Measurements from ENCODE around the gene LDLRAD4.

GRCh38 chr18:13505780-13506345, 287.3 kb downstream of the LDLRAD4 start:
- TF ChIP-seq CTCF (IDR thresholded peaks at IDR 0.05; ENCODE audit: insufficient read depth, low read length) (no peak), POLR2AphosphoS5 (IDR thresholded peaks at IDR 0.05; ENCODE audit: low read depth) (no peak), REST (IDR thresholded peaks at IDR 0.05; ENCODE audit: insufficient replicate concordance, low read depth) (no peak), GABPA (IDR thresholded peaks at IDR 0.05; ENCODE audit: low read depth) (no peak)

Measured in HL-60 (cell line).